22Rv1 (cell line): Measurements from ENCODE around the gene WSB1.

Experiments used
- CTCF ChIP-seq: fragments of 450-650 bp; IDR thresholded peaks from 2 replicates; pipeline ENCODE4 v1.5.1; 2017; ENCODE audit warnings: mild to moderate bottlenecking
- ZFX ChIP-seq: fragments of 450-650 bp; IDR thresholded peaks from 2 replicates; pipeline ENCODE4 v1.6.1; 2017; ENCODE audit warnings: antibody characterized with exemption, borderline replicate concordance

DNA sequence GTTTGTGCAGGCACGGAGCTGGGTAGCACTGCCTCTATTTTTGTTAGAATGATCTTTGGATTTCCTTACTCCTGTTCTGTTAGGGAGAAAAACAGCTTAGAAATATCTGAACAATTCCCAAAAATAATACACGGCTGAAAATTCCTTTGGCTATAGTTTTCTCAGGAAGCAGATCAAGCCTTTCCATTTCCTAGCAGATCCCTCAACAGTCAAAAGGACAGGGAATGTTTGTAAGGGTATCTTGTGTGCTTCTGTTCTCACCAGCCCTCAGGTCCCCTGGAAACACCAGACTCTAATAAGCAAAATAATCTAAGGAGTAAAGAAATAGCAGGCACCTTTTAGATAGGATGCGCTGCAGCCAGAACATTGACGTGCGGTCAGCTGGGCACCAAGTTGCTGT is 30.5 kb upstream of the WSB1 start:
- no peak for TF ChIP-seq CTCF
- TF ChIP-seq ZFX, result no peak
